T-helper 2 cell (primary cell): ENCODE data around the gene MYO7B.

Experiments
- DNase-seq, 5 experiments: peaks; one replicate each; pipeline versions ENCODE4 v3.0.0 to v3.0.0-alpha.2; 2012 to 2022

The MYO7B gene

DNA sequence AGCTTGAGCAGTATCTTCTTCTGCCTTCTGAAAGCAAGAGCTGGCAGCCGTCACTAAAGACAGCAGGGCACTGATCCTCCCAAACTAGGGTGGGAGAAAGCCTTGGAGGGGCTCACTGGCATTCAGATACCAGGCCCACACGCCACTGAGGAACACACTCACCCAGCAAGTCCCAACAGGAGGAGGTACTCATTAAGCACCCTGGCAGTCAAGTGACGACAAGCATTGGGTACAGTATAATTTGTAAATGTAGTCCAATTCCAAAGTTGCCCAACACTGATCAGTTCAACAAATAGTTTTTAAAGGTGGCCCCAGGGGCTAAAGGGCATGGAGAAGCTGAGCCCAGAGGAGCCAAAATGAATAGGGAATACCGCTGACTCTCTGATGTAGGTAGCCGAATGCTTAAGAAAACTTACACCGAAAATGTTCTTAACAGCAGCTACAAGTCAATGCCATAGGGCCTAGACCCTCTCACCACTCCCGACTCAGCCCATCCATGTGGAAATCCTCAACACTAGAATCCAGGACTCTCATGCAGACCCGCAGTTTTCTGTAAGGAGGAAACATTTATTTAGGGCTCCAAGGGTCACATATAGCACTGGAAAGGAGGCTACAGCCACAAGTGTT lies 129.9 kb downstream of the MYO7B start:
- DNase-seq, result no peak

DNA sequence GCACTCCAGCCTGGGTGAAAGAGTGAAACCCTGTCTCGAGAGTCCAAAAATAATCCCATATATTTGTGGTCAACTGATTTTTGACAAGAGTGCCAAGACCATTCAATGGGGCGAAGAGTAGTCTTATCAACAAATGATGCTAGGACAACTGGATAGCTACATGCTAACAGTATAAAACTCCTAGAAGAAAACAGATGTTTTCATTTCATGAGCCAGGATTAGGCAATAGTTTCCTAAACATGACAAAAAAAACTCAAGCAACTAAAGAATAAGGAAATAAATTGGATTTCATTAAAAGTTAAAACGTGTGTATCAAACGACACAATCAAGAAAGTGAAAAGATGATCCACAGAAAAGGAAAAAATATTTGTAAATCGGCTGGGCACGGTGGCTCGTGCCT lies 133.6 kb downstream of the MYO7B start:
- DNase-seq, result no peak

DNA sequence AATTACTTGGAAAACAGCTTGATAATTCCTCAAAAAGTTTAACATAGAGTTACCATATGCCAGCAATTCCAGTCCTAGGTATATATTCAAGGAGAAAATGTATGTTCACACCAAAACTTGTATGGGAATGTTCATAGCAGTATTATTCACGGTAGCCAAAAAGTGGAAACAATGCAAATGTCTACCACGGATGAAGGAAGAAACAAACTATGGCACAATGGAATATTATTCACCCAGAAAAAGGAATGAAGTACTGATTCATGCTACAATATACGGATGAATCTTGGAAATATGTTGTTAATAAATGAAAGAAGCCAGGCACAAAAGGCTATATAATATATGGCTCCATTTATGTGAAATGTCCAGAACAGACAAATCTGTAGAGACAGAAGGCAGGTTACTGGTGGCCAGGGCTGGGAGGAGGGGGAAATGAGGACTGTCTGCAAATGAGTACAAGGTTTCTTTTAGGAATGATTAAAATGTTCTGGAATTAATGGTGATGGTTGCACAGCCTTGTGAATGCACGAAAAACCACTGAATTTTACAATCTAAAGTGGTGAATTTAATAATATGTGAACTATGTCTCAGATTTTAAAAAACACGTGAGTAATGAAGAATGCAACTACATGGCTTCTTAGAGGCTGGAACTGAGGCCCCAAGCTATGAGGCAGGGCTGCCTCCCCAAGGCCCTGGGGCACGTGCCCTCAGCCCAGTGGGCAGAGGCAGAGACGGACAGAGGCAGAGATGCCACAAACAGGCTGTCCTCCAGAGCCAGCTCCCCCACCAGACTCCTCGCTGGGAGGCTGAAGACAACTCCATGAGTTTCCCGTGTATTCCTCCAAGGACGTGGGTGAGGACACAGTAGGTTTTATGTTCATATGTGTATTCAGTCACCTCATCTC lies 134.8 kb downstream of the MYO7B start:
- DNase-seq, result no peak

DNA sequence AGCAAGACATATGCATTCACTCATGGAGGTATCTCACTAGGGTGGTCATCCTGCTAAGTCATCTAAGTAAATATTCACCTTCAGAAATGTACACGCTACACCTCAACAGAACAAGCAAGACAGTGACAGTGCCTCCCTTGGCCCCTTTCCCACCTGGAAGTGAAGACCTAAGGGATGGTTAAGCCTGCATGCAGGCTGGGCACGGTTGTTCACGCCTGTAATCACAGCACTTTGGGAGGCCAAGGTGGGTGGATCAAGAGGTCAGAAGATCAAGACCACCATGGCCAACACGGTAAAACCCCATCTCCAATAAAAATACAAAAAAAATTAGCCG lies 135.4 kb downstream of the MYO7B start:
- DNase-seq, result no peak

DNA sequence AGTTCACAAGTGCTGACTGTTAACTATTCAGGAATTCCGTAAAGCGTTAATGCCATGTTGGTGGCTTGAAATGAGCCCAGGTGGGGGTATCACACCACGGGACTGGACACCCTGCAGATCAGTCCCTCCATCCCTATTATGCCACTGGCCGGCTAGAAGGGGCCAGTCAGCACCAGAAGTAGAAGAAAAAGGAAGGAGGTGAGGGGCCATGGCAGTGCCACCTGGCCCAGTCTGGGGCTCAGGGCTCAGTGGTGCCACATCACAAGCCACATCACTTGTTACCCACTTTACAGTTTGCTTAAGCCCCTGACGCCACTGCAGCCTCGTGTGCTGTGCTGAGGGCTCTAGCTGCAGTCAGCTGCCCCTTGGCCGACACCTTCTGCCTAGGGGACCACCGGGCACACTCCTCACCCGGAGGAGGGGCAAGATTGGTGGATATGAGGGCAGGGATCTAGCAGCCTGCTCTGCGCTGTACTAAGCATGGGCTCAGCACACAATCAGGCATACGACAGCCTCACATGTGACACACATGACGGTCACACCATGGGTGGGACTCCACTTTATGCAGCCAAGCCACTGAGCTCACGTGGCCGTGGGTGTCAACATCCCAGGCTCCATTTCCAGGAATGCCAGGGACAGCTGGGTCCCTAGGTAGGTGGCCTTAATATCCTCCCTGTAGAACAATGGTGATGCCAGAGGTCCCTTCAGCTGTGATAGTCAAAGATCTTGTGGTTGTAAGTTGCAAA lies 136.2 kb downstream of the MYO7B start:
- no peak for DNase-seq

DNA sequence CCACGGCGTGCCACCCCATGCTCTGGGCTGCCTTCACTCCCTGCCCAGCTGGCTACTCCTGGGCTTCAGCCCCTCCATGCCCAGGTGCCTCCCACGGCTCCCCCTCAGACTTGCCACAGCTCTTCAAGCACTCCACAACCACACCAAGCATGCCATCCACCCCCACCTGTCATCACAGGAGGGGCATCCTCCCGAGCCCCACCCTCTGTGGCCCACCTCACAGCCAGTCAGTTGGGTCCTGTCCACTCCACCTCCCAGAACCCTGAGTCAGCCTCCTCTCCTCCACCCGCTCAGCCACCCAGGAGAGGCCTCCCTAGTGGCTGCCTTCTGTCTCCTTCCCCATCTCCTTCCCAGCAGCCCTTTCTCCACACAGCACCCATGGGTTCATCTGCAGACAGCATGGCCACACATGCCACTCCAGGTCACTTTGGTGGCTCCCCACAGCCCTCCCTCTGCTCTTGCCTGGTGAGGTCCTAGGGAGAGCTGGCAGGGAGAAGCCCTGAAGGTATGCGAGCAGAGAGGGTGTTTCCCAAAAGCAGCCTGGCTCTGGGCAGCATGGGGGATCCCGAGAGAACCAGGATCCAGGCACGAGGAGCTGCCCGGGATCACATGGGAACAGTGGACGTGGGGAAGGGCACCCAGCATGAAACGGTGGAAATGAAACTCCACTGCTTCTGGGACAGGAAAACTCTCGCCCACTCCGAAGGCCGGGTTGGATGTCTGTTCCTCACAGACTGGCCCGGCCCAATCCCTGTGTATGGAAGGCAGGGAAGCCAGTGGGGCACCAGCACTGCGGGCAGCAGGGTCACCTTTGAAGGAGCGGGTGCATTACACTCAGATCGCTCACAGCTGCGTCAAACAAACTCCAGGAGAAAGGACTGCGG lies 137.1 kb downstream of the MYO7B start:
- DNase-seq, result no peak

DNA sequence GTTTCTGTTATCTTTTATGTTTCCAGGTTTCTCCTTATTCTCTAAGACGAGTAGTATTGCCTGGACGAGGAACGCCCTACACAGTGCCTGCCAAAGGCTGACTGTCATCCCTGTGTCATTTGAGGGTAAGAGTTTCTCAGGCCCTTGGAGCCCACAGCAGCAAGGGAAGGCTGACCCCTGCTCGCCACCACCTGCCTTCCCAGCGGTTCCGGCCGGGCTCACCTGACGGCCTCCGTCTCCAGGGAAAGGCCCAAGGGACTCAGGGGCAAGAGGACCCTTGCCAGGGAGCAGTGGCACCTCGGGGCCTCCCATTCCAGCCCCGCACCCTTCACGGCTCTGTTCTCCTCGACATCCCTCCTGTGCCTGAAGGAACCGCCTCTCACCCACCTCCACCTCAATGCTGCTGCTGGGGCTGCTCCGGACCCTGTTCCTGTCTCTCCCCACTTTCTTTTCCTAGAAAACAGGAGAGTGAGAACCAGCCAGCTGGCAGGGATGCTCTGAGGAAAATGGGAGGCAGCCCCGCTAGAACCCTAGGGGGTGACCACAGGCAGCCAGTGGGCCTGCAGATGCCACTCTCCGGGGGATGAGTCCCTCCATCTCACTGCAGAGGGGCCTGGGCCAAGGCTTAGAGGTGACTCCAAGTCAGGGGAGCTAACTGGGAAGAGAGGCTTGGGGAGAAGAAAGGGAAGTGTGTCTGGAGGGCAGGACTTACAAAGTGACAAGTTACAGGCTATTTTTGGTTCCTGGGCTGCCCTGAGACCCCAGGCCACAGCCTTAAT lies 138.0 kb downstream of the MYO7B start:
- no peak for DNase-seq

DNA sequence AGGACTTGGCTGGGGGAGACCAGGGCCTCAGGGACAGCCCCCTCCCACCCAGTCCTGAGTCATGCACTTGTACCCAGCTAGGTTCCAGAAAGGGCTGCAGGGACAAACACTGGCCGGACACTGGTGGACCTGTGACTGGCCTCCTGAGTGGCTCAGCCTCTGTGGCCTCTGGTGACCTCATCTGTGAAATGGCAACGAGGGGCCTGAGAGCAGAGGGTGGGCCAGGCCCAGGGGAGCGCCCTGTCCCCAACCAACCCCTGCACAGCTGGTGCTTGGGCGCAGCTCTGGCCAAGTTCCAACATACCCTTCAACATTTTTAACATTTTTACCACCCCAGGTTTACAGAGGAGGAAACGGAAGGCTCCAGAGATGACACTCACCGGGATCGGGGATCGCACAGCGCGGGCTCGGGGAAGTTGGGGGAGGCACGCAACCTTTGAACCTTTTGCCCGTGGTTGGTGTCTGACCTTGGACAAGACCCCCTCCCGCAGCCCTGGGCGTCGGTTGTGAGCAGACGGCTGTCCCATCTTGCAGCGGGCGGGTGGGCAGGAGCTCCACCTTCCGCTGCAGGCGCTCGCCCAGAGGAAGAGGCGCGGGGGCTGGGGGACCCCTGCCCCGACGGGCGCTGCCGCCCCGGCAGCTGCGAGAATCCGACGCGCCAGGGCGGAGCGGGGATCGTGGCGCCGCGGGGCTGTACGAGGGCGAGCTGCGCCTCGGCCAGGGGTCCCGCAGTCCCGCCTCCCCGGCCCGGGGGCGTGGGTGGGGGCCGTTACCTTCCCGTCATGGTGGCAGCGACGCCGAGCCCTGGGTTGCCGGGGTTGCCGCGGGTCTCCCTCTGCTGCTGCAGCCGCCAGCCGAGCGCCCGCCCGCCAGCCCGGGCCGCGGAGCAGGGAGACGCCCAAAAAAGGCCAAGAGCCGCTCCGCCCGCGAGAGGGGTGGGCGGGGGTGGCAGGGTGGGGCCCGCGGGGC lies 139.0 kb downstream of the MYO7B start:
- peak in 1 of 5 experiments; percentile 25 for DNase-seq

DNA sequence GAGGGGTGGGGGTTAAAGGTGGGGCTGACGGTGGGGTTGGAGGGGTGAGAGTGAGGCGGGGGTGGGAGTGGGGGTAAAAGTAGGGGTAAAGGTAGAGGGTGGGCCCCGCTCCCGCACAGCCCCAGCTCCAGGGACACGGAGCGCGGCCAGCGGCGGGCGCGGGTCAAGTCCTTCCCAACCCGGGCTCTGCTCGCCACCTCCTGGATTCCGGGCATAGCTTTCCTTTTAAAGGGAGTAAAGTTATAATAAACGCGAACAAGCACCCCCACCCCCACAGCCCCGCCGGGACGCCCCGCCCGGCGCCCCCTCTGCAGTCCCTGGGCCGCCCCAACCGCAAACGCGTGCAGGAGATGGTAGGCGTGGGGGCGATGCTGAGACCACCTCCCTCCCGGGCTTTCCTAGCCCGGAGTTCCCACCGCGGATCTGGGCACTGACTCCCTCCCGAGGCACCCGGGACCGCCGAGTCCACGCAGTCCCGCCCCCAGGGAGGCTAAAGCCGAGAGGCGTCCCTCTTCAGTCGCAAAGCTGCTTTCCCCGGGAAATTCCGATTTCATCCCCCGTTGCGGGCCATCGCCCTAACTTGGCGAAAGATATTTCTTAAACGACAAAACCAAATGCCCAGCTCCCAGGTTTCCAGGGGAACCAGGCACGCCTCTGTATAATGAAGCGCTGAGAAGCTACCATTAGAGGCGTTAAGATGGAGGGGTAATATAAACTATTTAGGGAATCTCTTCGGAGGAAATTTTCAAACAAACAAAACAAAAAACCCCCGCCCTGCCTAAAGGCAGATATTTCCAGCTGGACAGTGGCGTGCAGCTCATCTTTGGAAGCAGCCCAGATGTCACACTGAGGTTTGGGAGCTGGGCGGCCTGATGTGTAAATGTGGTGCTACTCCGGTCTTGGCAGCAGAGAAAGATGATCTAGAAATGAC lies 140.1 kb downstream of the MYO7B start, which contains the start of gene LIMS2:
Gene LIMS2 (minus strand): TSS at position 200 of the 931 bp plus-strand sequence. CDS start 506 bp downstream, outside the sequence.
- DNase-seq, result no peak

DNA sequence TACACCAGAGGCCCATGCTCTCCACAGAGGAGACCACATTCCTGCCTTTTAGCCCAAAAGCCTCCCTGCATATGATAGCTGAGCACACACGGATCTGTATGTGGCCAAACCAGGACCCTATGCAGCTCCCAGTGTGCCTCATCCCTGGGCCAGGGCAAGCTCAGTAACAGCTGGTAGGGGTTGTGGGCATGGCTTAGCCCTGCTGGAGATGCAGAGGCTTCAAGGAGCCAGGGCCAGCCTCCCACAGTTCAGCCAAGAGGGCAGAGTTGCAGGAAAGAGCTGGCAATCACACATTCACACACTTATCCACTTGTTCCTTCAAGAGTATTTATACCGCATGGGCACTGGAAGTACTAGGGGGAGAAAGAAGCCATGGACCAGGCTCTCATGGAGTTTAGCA lies 141.4 kb downstream of the MYO7B start:
- DNase-seq, result no peak

DNA sequence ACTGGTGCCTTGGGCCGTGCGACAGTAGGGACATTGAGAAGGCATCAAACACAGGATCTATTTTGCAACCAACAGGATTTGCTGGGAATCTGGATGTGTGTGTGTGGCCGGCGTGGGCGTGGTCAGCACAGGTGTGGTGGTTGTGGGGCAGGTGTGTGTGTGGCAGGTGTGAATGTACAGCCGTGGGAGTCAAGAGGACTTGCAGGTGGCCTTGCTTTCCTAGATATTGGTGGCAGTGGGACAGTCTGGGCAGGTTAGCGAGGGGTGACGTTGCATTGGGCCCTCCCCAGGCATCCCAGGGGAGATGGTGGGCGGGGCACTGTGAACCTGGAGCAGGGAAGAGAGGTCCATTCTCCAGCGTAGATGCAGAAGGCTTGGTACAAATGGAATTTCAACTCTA lies 143.0 kb downstream of the MYO7B start:
- DNase-seq, result no peak

DNA sequence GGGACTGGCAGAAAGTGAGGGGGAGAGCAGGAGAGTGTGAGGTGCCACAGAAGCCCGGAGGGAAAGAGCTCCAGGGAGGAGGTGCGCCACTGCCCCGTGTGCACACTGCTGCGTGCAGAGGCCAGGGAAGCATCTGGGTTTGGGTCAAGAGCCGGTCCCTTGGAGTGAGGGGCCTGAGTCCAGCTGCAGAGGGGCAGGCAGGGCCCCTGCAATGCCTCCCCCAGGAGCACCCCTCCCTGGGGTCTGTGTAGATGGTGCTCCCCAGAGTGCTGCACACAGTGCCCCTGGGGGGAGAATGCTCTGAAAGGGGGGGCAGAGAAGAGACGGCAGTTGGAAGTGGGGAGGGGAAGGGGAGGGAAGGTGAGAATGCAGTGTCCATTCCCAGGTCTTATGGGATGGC lies 143.5 kb downstream of the MYO7B start:
- no peak for DNase-seq

DNA sequence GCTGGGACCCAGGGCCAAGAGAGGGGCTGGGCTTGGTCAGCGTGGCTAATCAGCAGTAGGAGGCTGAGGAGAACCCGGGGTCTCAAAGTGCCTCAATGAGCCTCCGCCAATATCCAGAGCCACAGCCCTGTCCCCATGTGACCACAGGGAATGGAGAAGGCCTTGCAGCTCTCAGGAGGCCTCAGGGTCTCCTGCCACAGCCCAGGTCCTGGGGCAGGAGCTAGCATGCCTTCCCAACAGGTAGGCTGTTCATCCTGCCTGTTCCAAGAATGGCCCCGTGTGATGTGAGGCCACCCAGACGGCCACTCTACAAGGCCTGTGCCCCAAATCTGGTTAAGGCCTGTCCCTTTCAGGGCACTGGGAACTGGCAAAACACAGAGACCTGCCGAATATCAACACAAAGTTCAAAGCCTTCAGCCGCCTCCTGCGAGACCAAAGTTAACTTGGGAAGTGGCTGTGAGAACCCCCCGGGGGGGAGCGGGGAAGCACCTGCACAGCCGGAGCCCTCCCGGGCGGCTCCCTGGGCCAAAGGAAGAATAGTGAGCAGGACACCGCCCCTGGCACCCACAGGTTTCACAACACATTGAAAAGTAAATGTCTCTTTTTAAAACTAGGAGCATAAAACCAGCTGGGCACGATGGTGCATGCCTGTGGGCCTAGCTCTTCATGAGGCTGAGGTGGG lies 144.3 kb downstream of the MYO7B start:
- no peak for DNase-seq

DNA sequence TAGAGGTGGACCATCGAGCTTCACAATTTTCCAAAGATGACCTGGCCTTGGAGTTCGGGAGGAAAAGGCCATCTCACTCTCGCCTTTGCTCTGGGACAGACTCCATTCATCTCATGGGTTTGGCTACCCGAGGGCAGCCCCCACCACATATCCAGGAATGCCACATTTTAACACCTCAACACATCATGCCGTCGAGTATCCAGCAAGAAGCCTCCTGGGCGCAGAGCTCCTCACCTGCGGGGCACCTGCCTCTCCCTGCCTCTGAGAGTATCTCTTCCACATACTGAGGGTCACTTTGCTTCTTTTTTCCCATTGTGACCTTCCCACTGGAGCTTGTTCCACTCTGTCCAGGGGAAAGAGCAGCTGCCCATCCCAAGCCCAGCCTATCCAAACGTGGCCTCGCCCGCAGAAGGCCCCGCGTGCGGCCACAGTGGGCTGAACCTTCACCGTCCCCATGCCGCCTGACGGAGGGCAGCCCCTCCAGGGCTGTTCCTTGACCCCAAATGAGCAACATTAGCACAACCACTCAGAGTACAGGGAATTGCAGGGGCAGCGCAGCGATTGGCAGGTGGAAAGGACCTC lies 145.3 kb downstream of the MYO7B start:
- no peak for DNase-seq

DNA sequence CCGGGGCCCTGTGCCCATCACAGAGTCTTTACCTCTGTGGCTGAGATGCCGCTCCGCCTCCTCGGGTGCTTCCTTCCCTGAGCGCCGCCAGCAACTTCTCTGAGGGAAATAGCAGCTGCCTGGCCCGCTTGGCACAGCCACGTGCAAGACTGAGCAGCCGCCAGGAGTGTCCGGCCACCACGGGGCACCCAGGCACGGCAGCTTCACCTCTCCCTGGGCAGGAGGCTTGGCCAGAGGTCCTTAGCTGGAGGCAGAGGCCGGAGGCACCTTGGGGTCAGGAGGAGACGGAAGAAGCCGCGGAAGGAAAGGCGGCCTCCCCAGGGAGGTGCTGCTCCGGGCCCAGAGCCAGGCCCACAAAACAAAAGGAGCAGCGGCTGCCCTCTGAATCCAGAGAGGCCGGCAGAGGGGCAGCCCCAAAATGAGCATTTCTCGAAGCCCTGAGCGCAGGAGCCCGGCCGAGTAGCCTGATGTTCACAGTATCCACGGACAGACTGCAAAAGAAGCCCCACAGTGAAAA lies 145.9 kb downstream of the MYO7B start:
- no peak for DNase-seq

DNA sequence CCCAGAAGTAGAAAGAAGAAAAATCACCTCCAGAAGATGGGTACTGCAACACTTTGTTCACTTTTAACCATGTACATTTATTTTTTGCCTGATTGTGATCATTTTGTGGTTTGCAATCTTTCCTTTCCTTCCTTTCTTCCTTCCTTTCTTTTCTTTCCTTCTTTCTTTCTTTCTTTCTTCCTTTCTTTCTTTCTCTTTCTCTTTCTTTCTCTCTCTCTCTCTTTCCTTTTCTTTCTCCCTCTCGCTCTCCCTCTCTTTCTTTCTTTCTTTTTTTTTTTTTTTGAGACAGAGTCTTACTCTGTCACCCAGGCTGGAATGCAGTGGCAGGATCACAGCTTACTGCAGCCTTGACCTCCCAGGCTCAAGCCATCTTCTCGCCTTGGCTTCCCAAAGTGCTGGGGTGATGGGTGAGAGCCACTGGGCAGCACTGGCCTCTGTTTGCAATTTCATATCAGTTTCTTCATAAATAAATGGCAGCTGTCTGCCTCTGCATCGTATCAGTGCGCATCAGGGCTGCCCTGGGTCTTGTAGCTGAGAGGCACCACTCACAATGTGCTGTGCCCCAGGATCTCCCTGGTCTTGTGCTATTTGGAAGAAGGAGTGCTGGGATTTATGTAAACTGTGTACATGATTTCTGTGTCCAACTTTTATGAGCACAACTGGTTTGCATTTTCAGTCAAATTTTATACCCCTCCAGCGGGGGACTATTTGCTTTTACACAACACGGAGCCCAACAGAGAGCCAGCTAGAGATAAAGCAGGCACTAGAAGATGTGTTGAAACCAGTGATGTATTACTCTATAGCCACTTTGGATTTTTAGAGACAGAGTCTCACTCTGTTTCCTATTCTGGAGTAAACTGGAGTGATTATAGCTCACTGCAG lies 146.7 kb downstream of the MYO7B start:
- DNase-seq, result no peak

DNA sequence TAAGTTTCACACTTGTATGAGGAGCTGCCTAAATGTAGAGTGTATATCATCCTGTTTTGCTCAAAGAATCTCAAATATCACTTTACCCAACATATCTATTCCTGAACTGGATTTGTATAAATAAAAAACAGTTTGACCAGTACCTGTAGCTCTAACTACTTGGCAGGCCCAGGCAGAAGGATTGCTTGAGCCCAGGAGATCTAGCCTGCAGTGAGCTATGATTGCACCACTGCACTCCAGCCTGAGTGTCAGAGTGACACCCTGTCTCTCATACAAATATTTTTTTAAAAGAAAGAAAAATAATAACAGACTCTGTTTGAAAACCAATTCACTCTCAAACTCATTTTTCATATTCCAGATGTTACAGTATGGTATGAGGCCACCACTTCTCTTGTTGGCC lies 147.6 kb downstream of the MYO7B start:
- no peak for DNase-seq
